Femur (tissue), 1 donor: ENCODE data around the gene AP1S2.

ENCODE experiments used
- DNase-seq: peaks from one replicate; pipeline ENCODE4 v3.0.0-alpha.2; 2017

The AP1S2 gene

GRCh38 chrX:15804563-15804962 lies 50.0 kb downstream of the AP1S2 start:
- DNase-seq: no peak

- DNase-seq: no peak
These were observed 56.9 kb downstream of the AP1S2 start for GRCh38 chrX:15797707-15798106.

- no peak for DNase-seq
These were observed 63.8 kb downstream of the AP1S2 start for GRCh38 chrX:15790769-15791290.

DNA sequence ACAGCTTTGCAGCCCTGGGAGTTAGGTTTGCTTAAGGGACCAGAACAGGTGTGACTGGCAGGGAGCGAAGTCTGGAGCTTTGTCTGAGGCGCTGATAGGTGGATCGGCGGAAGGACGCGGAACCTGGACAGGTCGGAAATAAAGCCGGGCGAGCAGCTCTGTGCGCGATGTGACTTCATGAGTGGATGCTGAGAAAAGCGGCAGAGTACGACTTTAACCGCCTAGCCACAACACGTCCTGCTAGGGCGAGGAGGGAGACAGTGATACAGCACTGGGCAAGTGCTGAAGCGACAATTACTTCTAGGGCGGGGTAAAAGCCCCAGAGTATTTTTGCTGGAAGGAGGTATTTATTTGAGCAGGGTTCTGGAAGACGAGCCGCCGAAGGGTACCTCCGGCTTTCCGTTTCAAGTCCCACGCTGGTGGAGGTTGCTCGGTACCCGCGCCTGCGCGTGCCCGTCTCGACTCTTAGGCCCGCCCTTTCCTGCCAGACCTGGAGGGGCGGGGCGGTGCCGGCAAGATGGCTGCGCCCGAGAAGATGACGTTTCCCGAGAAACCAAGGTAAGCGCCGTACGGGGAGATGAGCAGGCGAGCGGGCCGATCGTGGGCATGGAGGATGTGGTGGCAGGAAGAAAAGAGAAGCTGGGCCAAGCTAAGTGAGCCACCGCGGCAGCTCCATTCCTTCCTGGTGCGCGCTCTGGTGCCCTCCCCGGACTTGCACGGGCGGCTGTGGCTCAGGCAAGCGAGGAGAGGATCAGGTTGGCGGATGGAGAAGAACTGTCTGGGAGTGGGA lies 64.4 kb downstream of the AP1S2 start, which contains the start of gene ZRSR2:
TSS of gene ZRSR2 (plus strand) at position 506 of the 790 bp plus-strand sequence. CDS start at position 518, 12 bp downstream.
- DNase-seq: peak; percentile 90

DNA sequence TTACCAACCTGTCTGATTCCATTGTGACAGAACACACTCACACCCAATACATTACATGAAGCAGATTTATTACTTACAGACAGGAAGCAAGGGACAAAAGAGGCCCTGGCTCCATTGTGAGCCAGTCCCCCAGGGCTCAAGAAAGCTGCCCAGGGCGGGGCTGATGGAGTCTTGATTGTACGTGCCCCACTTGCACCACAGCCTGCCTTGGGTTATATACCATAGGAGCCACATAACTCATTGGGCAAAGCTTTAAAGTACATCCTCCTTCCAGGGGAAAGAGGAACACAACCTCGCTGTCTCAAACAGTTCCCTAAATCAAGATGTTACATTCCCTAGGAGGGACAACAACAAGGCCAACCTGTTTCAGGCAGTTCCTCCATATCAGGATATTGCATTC lies 67.7 kb downstream of the AP1S2 start:
- DNase-seq: no peak

- no peak for DNase-seq
These were observed 69.3 kb downstream of the AP1S2 start for GRCh38 chrX:15785176-15785750.

- no peak for DNase-seq
These were observed 72.5 kb downstream of the AP1S2 start for GRCh38 chrX:15781961-15782699.
